PC-9 (cell line): ENCODE measurements around the gene RIMBP2. TPM values are rescaled to one million over a fixed set of nuclear protein-coding genes. Genes with fewer than 3 reads are reported as not detected.

Experiments
- BruUV-seq: library from RNA; stranded (reverse); fragments of 400-500 nt; replicated peaks from 2 replicates; lab custom pipeline; 2021; lab: Mats Ljungman, UMichigan
- CTCF ChIA-PET: fragments of 300-600 bp; sonication (Branson Sonifier 250); formaldehyde crosslinking; loops from one replicate; lab custom pipeline; 2022; ENCODE audit warnings: antibody characterized with exemption; lab: Charles Lee
- POLR2A ChIA-PET: fragments of 300-600 bp; sonication (Branson Sonifier 250); formaldehyde crosslinking; loops from one replicate; lab custom pipeline; 2022; ENCODE audit warnings: antibody characterized with exemption; ENCODE audit not compliant: unreplicated experiment; lab: Charles Lee
- DNase-seq, 2 experiments: peaks; one replicate each; pipeline versions ENCODE4 v3.0.0 to v3.0.0-alpha.2; 2015 to 2022; ENCODE audit warnings: mixed read lengths in 1 of 2
- H2AFZ ChIP-seq: fragments of 200-600 bp; sonication (generic); 2 replicates; pipeline ENCODE4 v1.8.1; 2017; ENCODE audit warnings: antibody characterized with exemption
- H3F3A ChIP-seq: fragments of 200-600 bp; sonication (generic); 2 replicates; pipeline ENCODE4 v1.8.1; 2017; ENCODE audit warnings: antibody characterized with exemption, mild to moderate bottlenecking, low read depth; ENCODE audit not compliant: insufficient read depth
- H3K27ac ChIP-seq: fragments of 200-600 bp; sonication (generic); 2 replicates; pipeline ENCODE4 v1.6.1; 2016; ENCODE audit warnings: mixed run types
- H3K27me3 ChIP-seq: fragments of 200-600 bp; sonication (generic); 2 replicates; pipeline ENCODE4 v1.6.1; 2016; ENCODE audit warnings: low read depth, mixed run types; ENCODE audit not compliant: insufficient read depth
- H3K36me3 ChIP-seq: fragments of 200-600 bp; sonication (generic); 2 replicates; pipeline ENCODE4 v1.6.1; 2016; ENCODE audit warnings: low read depth, mixed run types
- H3K4me1 ChIP-seq: fragments of 200-600 bp; sonication (generic); replicated peaks from 2 replicates; pipeline ENCODE4 v1.6.1; 2016; ENCODE audit warnings: mixed run types; ENCODE audit not compliant: insufficient read depth
- H3K4me2 ChIP-seq: fragments of 200-600 bp; sonication (generic); 2 replicates; pipeline ENCODE4 v1.6.1; 2017; ENCODE audit warnings: mixed run types
- H3K4me3 ChIP-seq: fragments of 200-600 bp; sonication (generic); 2 replicates; pipeline ENCODE4 v1.6.1; 2016; ENCODE audit warnings: mixed run types
- H3K79me2 ChIP-seq: fragments of 200-600 bp; sonication (generic); 2 replicates; pipeline ENCODE4 v1.6.1; 2017; ENCODE audit warnings: low read depth, mixed run types
- H3K9me2 ChIP-seq: fragments of 200-600 bp; sonication (generic); 2 replicates; pipeline ENCODE4 v1.8.1; 2017; ENCODE audit warnings: mild to moderate bottlenecking; ENCODE audit not compliant: insufficient read depth
- H3K9me3 ChIP-seq: fragments of 200-600 bp; sonication (generic); 2 replicates; pipeline ENCODE4 v1.8.1; 2016; ENCODE audit warnings: low read depth; ENCODE audit not compliant: insufficient read depth
- H4K20me1 ChIP-seq: fragments of 200-600 bp; sonication (generic); 2 replicates; pipeline ENCODE4 v1.8.1; 2017; ENCODE audit not compliant: insufficient read depth
- CTCF ChIP-seq: fragments of 200-600 bp; sonication (generic); conservative IDR thresholded peaks from 2 replicates; pipeline ENCODE4 v1.6.1; 2017; ENCODE audit warnings: mixed run types, antibody characterized with exemption, mild to moderate bottlenecking, moderate library complexity
- EZH2 ChIP-seq: fragments of 200-600 bp; sonication (generic); IDR thresholded peaks from 2 replicates; pipeline ENCODE4 v1.8.0; 2017; ENCODE audit warnings: antibody characterized with exemption, low read depth
- intact Hi-C: fragments of 100-400 bp; cut with micrococcal nuclease; formaldehyde crosslinking; loops from one replicate; pipeline ENCODE4 v1.10.0; 2022; ENCODE audit not compliant: unreplicated experiment
- total RNA-seq: library from RNA; stranded (reverse); gene quantifications from 2 replicates; pipeline ENCODE4 v1.2.3, GENCODE V29; 2021

RIMBP2 gene
- total RNA-seq, 1 experiment from 2014 or later, result not detected

- CTCF ChIA-PET, result no interaction called here
- Histone ChIP-seq H2AFZ (no peak overlapping the region), H3K9me3 (no peaks in the 10 kb centered on the region), H3K9me2 (no peaks in the 10 kb centered on the region), H3K4me3 (no peak overlapping the region), H4K20me1 (no peaks in the 10 kb centered on the region), H3K27me3 (peaks cover 33% of the 10 kb centered on the region), H3K79me2 (no peaks in the 10 kb centered on the region), H3F3A (no peaks in the 10 kb centered on the region), H3K27ac (no peak overlapping the region), H3K4me2 (no peak overlapping the region), H3K4me1 (no peaks in the 10 kb centered on the region), H3K36me3 (no peaks in the 10 kb centered on the region)
- POLR2A ChIA-PET, result no interaction called here
- DNase-seq, result no peak
- BruUV-seq, result no TSS peak
- intact Hi-C loops, result no loop called here
- no peak for TF ChIP-seq EZH2
- no peak for TF ChIP-seq CTCF
Measured at GRCh38 chr12:130418251-130418650, 297.8 kb downstream of the RIMBP2 start.

GRCh38 chr12:130414381-130414780 lies 301.7 kb downstream of the RIMBP2 start:
- H3K4me1 ChIP-seq, result no peaks in the 10 kb centered on the region
- H3K36me3 ChIP-seq, result no peaks in the 10 kb centered on the region
- H3K27me3 ChIP-seq, result peaks cover 39% of the 10 kb centered on the region
- TF ChIP-seq EZH2, result no peak
- TF ChIP-seq CTCF, result no peak
- no peak overlapping the region for H2AFZ ChIP-seq
- intact Hi-C loops, result no loop called here
- no peak for DNase-seq
- BruUV-seq, result no TSS peak
- H3K4me3 ChIP-seq, result no peak overlapping the region
- no peaks in the 10 kb centered on the region for H4K20me1 ChIP-seq
- H3K79me2 ChIP-seq, result no peaks in the 10 kb centered on the region
- H3K4me2 ChIP-seq, result no peak overlapping the region
- ChIA-PET CTCF (no interaction called here), POLR2A (no interaction called here)
- no peaks in the 10 kb centered on the region for H3K9me3 ChIP-seq
- no peaks in the 10 kb centered on the region for H3K9me2 ChIP-seq
- no peak overlapping the region for H3K27ac ChIP-seq
- no peaks in the 10 kb centered on the region for H3F3A ChIP-seq

GRCh38 chr12:130413909-130414308 lies 302.2 kb downstream of the RIMBP2 start:
- H3K79me2 ChIP-seq, result no peaks in the 10 kb centered on the region
- H3K4me1 ChIP-seq, result no peaks in the 10 kb centered on the region
- BruUV-seq, result no TSS peak
- no peak overlapping the region for H2AFZ ChIP-seq
- intact Hi-C loops, result no loop called here
- H3K4me2 ChIP-seq, result no peak overlapping the region
- CTCF ChIA-PET, result no interaction called here
- no peak for DNase-seq
- no peaks in the 10 kb centered on the region for H3K9me3 ChIP-seq
- TF ChIP-seq EZH2 (no peak), CTCF (no peak)
- no peaks in the 10 kb centered on the region for H3F3A ChIP-seq
- no peaks in the 10 kb centered on the region for H3K36me3 ChIP-seq
- POLR2A ChIA-PET, result no interaction called here
- no peak overlapping the region for H3K27ac ChIP-seq
- peaks cover 40% of the 10 kb centered on the region for H3K27me3 ChIP-seq
- no peaks in the 10 kb centered on the region for H4K20me1 ChIP-seq
- no peaks in the 10 kb centered on the region for H3K9me2 ChIP-seq
- no peak overlapping the region for H3K4me3 ChIP-seq
